ENCODE data around the gene HNF1B.

HNF1B gene

GRCh38 chr17:37761961-37762360 is 17.1 kb upstream of the HNF1B start:
- no peak for DNase-seq (ENCODE audit: low read depth in 1 of 2, low spot score in 1 of 2)

- no peak for DNase-seq (ENCODE audit: low read depth in 1 of 2, low spot score in 1 of 2)
Observed at GRCh38 chr17:37761059-37761458, 16.2 kb upstream of the HNF1B start.

GRCh38 chr17:37759014-37759637 is 14.3 kb upstream of the HNF1B start:
- no peak for DNase-seq (ENCODE audit: low read depth in 1 of 2, low spot score in 1 of 2)

GRCh38 chr17:37756051-37756450 is 11.2 kb upstream of the HNF1B start:
- DNase-seq (ENCODE audit: low read depth in 1 of 2, low spot score in 1 of 2), result no peak

GRCh38 chr17:37755455-37755854 is 10.6 kb upstream of the HNF1B start:
- no peak for DNase-seq (ENCODE audit: low read depth in 1 of 2, low spot score in 1 of 2)

DNA sequence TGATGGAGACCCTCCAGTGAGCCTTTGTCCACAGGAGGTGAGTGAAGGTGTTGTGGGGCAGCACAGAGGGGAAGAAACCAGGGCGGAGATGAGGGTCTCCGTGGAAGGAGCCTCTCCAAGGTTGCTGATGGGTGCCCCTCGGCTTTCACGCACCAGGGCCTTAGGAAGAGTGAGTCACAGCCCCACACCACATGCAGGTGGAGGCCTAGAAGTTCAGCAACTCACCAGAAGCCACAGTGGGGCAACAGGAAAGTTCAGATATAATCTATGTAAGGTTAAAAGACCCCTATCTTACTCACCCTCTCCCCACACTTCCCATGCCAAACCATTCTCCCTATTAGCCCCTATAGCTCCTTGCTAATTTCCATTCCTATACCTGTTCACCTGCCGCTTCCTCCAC is 9.5 kb upstream of the HNF1B start:
- no peak for DNase-seq (ENCODE audit: low read depth in 1 of 2, low spot score in 1 of 2)

- DNase-seq (ENCODE audit: low read depth in 1 of 2, low spot score in 1 of 2), result no peak
Observed at GRCh38 chr17:37752482-37752881, 7.6 kb upstream of the HNF1B start.

- DNase-seq (ENCODE audit: low read depth in 1 of 2, low spot score in 1 of 2), result no peak
Observed at GRCh38 chr17:37750768-37751475, 6.1 kb upstream of the HNF1B start.

DNA sequence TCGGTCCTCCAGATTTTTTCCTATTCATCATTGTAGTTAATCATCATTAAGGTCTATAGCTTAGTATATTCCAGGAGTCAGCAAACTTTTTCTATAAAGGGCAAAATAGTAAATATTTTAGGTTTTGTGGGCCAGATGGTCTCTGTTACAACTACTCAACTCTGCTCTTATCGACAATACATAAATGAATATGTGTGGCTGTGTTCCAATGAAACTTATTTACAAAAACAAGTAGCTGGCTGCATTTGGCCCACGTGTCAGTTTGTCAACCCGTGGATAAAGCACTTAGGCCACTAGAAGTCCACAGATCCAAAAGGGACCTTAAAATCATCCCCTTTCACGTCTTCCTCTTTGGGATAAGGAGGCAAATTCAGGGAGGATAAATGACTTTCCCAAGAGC is 5.4 kb upstream of the HNF1B start:
- no peak for DNase-seq (ENCODE audit: low read depth in 1 of 2, low spot score in 1 of 2)

DNA sequence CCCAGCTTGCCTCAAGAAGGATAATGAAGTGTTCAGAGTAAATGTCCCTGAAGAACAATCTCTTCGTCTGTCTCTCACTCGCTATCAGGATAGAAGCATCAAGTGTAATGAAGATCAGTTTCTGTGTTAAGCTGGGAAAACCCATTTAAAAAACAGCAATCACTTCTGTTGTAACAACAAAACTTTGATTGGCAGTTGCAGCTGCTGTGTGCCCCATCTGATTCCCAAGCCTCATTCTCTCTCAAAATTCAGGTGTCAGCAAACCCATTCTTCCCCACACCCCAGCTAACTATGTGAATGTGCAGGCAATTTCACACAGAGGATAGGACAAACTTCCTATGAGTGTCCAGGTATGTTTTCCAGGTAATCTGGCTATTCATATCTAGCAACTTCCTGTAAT is 2.4 kb upstream of the HNF1B start:
- no peak for DNase-seq (ENCODE audit: low read depth in 1 of 2, low spot score in 1 of 2)

- DNase-seq (ENCODE audit: low read depth in 1 of 2, low spot score in 1 of 2), result no peak
Observed at GRCh38 chr17:37746617-37747016, 1.8 kb upstream of the HNF1B start.

DNA sequence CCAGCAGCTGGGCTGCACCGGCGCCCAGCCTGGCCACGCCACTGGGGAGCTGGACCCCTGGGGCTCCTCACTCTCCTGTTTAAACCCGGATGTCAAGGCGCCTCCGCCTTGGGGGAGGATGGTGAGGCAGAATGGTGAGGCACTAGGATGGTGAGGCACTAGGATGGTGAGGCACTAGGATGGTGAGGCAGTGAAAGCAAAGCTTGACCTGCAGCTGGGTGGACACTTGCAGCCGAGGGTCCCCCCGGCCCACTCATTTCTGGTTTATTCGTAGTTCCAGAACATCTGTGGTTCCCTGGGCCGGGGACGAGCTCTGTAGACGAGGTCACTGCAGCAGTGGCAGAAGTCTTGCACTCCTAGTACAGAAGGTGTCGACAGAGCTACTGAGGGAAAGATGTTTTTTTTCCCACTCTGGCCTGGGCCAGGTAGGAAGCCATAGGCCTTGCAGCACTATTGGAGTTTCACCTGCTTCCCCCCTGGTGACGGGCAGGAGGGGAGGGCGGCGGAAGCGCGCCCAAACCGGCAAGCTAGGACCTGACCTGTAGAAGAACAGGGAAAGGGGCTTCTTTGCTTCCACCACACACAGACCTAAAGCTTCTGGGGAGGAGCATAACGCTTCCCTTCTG is 1.1 kb upstream of the HNF1B start:
- DNase-seq (ENCODE audit: low read depth in 1 of 2, low spot score in 1 of 2), result no peak

GRCh38 chr17:37744633-37744927 is 279 bp downstream of the HNF1B start:
- DNase-seq (ENCODE audit: low read depth in 1 of 2, low spot score in 1 of 2), result no peak

DNA sequence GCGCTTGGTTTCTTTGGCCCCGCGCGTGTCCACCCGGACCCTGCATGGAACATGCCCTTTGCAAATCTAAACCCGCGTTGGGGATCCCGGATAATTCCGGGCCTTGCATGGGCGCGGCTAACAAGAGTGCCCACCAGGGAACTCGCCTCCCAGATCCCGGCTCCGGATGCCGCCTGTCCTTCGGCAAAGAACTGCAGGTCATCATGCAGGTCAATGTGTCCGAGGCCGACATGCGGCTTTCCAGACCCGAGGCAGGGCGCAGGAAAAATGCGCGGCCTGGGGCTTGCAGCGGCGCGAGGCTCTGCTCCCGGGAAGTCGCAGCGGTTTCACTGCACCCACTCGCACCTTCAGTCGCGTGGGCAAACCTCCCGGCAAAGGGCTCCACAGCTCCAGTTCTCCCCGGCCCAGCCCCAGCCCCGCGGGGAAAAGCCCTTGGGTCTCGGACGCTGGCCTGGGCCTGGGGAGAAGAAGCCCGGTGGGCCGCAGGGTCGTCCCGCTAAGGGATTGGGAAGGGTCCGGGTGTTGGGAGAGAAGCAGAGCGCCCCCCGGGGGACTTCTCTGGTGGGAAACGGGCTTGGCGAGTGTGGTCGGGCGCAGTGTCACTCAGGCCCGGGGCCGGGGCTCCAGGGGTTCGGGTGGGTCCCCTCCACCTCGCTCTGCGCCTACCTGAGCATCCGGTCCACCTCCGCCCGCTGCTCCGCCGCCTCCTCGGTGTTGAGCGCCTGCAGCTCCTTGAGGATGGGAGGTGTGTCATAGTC is 805 bp downstream of the HNF1B start:
- no peak for DNase-seq (ENCODE audit: low read depth in 1 of 2, low spot score in 1 of 2)

GRCh38 chr17:37743612-37743874 is 1.3 kb downstream of the HNF1B start:
- no peak for DNase-seq (ENCODE audit: low read depth in 1 of 2, low spot score in 1 of 2)

DNA sequence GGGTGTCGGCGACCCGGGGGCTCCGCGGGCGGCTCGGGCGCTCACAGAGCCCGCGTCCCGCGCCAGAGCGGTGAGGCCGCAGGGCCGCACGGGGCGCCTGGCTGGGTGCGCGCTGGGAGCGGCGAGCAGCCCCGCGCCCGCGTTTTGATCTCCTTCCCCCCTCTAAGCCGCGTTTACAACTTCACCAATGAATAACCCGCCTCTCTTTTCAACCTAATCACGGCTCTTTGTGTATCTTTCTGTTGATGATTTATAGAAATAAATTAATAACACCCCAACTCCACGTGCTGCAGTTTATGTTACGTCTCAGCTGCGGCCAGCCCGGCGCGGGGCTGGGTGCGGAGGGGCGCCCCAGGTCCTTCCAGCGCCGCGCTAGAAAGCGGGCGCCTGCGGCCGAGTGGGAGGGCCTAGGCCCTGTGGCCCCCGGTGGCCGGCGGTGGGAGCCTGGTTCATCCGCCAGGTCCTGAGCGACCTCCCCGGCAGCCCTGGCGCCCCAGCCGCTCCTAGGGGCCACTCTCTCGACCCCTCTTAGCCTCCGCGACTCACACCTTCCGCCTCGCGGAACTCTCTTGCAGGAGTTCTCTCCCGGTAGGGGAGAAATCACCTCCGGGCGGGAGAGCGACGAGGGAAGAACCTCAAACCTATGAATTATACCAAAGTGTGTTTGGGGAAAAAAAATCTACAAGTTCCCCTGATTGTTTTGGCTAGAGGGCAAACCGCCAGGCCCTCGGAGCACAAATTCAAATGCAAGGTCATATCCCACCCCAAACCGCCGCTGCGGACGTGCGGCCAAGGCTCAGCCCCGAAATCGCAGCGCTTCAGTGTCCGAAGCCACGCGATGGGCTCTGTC is 1.9 kb downstream of the HNF1B start:
- DNase-seq (ENCODE audit: low read depth in 1 of 2, low spot score in 1 of 2), result no peak

GRCh38 chr17:37742116-37742761 is 2.6 kb downstream of the HNF1B start:
- DNase-seq (ENCODE audit: low read depth in 1 of 2, low spot score in 1 of 2), result no peak

DNA sequence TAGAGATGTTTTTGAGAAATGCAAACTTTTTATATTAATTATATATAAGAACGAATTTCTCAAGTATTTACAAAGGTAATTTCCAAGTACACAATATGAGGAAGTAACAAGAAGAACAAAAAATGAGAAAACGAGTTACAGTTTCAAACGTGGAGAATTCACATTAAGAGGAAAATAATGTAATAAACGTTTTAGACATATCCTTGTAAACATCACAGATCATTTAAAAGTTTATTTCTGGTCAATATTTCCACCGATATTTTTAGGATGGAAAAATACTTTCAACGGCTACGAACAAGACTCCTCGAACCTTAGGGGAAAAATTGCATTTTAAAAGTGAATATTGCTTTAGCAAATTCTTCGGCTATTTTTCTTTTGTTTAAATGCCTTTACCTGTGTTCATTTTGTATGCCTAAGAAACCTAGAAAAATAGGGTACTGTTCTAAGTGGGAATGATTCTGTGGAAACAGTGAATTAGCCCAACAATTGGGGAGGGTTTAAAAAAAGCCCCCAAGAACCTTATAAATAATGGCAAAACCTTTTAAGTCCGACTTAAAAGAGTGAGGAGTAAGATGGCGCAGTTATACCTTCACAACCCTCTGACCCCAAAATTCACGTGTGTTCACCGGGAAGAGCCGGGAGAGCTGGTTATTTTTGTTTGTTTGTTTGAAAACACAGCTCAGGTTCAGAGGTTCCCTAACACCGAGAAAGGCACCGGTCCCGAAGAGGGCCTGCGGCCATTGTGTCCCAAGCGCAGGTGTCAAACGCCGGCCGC is 3.3 kb downstream of the HNF1B start:
- DNase-seq (ENCODE audit: low read depth in 1 of 2, low spot score in 1 of 2), result no peak

GRCh38 chr17:37740915-37741314 is 3.9 kb downstream of the HNF1B start:
- DNase-seq (ENCODE audit: low read depth in 1 of 2, low spot score in 1 of 2), result no peak

GRCh38 chr17:37737971-37738370 is 6.9 kb downstream of the HNF1B start:
- DNase-seq (ENCODE audit: low read depth in 1 of 2, low spot score in 1 of 2), result no peak

All from stimulated activated CD4-positive, alpha-beta T cell treated with anti-CD3 and anti-CD28 coated beads, Interleukin-15, amount 100 ng/mL, for 1 hour (primary cell).